Heart left ventricle (tissue), 16 donors: ENCODE data around the gene FCN1. TPM values are rescaled to one million over a fixed set of nuclear protein-coding genes. Genes with fewer than 3 reads are reported as not detected.

ENCODE experiments used
- ATAC-seq, 4 donors: fragments of 200-7000 bp; cut with Tn5 transposase; one replicate each; pipeline ENCODE4 v1.9.1; 2020 to 2022; ENCODE audit warnings: moderate library complexity in 4 of 4, mild to moderate bottlenecking in 3 of 4, moderate number of reproducible peaks in 1 of 4
- DNase-seq, 5 donors: peaks; one replicate each; pipeline ENCODE4 v3.0.0-alpha.2; 2020
- H3K27ac ChIP-seq, 12 donors: fragments of 200-600 bp; sonication (generic) in 4 of 12; one replicate each; pipeline versions ENCODE4 v1.5.0 to v1.8.0; 2016 to 2022; ENCODE audit warnings: mild to moderate bottlenecking in 2 of 12
- H3K27me3 ChIP-seq, 9 donors: fragments of 200-600 bp; sonication (generic) in 2 of 9; one replicate each; pipeline versions ENCODE4 v1.5.1 to v1.8.0; 2016 to 2022; ENCODE audit warnings: mild to moderate bottlenecking in 3 of 9
- H3K36me3 ChIP-seq, 9 donors: fragments of 200-600 bp; sonication (generic) in 2 of 9; one replicate each; pipeline versions ENCODE4 v1.5.0 to v1.8.0; 2018 to 2022; ENCODE audit warnings: mild to moderate bottlenecking in 2 of 9
- H3K4me1 ChIP-seq, 12 donors: fragments of 200-600 bp; sonication (generic) in 4 of 12; one replicate each; pipeline versions ENCODE4 v1.5.0 to v1.8.0; 2016 to 2022; ENCODE audit warnings: mild to moderate bottlenecking in 3 of 12
- H3K4me3 ChIP-seq, 12 donors: fragments of 200-600 bp; sonication (generic) in 4 of 12; one replicate each; pipeline versions ENCODE4 v1.5.0 to v1.8.0; 2017 to 2022; ENCODE audit warnings: mild to moderate bottlenecking in 9 of 12, moderate library complexity in 4 of 12
- H3K9me3 ChIP-seq, 12 donors: fragments of 200-600 bp; sonication (generic) in 4 of 12; one replicate each; pipeline versions ENCODE4 v1.5.0 to v1.8.0; 2016 to 2022; ENCODE audit warnings: mild to moderate bottlenecking in 1 of 12
- CTCF ChIP-seq, 12 donors: fragments of 200-600 bp; sonication (generic) in 4 of 12; IDR thresholded peaks; one replicate each; pipeline versions ENCODE4 v1.5.0 to v1.8.0; 2018 to 2022; ENCODE audit warnings: antibody characterized with exemption in 12 of 12, mild to moderate bottlenecking in 5 of 12
- POLR2A ChIP-seq, 2 donors: fragments of 450-650 bp; IDR thresholded peaks; one replicate each; pipeline ENCODE4 v1.6.1; 2017; ENCODE audit warnings: antibody characterized with exemption in 2 of 2, mild to moderate bottlenecking in 2 of 2, moderate library complexity in 2 of 2
- WGBS, 4 donors: extraction: QIAGEN DNeasy Blood & Tissue Kit in 2 of 4; methylation state at CpG; one replicate each; pipeline versions ENCODE4 v1.1.5 to v1.1.7; 2013 to 2018; 5-methylcytosine and 5-hydroxymethylcytosine counted together
- intact Hi-C, 10 donors: fragments of 100-400 bp; cut with DNase I; formaldehyde crosslinking; loops; one replicate each; pipeline versions ENCODE4 v1.11.1 to v1.14.2; 2022
- polyA plus RNA-seq, 2 donors: library from polyadenylated mRNA; stranded (reverse); fragments of 200-250 nt; gene quantifications; one replicate each; pipeline ENCODE4 v1.2.3, GENCODE V29; 2013
- total RNA-seq, 9 donors: library from RNA; depleted of rRNA in 2 of 9; stranded (reverse); fragments of >200 nt in 2 of 9; fragmentation: NEBNext Ultra II Directional in 3 of 9; extraction: Animal tissue kit (Norgen Biotek cat#: 25700) in 3 of 9; gene quantifications; one replicate each; pipeline versions ENCODE4 v1.1.0 to v1.2.4, GENCODE V29; 2016 to 2023
- donor health status: ischemic (EF 13 %, LVEDD 7.1; RV severe dilation, severe dysfunction).
- donor health status: healthy with polysubstance abuse.
- donor health status: DM: no; HTN: yes; CAD: no.
- donor health status: DM: no; HTN: no; CAD: no.
- donor health status: ischemic (EF 25% LVEDD 6.9; RV normal size, moderate dysfunction).
- donor health status: ischemic (EF 25% LVEDD 5.7; RV mildly dilated, moderate dysfunction).
- donor health status: healthy.
- donor health status: DM: yes; HTN: yes; CAD: no.
- donor health status: ischemic (EF 35%, LVEDD 5.7; RV mildly dilated, moderate dysfunction).
- donor health status: nonischemic (EF 11% LVEDD 7.7; RV severe dilation, severe dysfunction).
- donor health status: DM: yes; HTN: yes; CAD: no.
- donor health status: PGD.
- donor health status: ischemic (EF 29% LVEDD 5.4; RV normal size, mild dysfunction).
- donor health status: nonischemic (EF 23%, LVEDD 6.1; RV moderate dilation, normal function).

FCN1 gene
- total and polyA plus RNA-seq, 11 donors = 0.81 to 87.5 (median 1.6) TPM

GRCh38 chr9:134923466-134923865 lies 5.8 kb upstream of the FCN1 start:
- Histone ChIP-seq H3K27me3 (no peaks in the 10 kb centered on the region), H3K9me3 (peaks cover 0 to 19% (median 6%) of the 10 kb centered on the region in 12 donors), H3K36me3 (no peaks in the 10 kb centered on the region), H3K4me3 (no peak overlapping the region), H3K4me1 (peaks cover 0 to 49% (median 0%) of the 10 kb centered on the region in 12 donors), H3K27ac (peak overlapping the region in 1 of 12 donors; percentile 56)
- no peak for TF ChIP-seq CTCF (IDR thresholded peaks at IDR 0.05)
- TF ChIP-seq POLR2A (IDR thresholded peaks at IDR 0.05) = no peak
- no peak for ATAC-seq
- intact Hi-C loops = no loop called here
- peak in 1 of 5 donors; percentile 1 for DNase-seq
- 82 to 88% (median 87%) methylated on average over 4 to 7 of the region's 7 CpGs for WGBS, 4 donors

GRCh38 chr9:134922932-134923240 lies 5.2 kb upstream of the FCN1 start:
- DNase-seq = peak in 1 of 5 donors; percentile 17
- peak overlapping the region in 1 of 12 donors; percentile 56 for H3K27ac ChIP-seq
- TF ChIP-seq POLR2A (IDR thresholded peaks at IDR 0.05) (no peak), CTCF (IDR thresholded peaks at IDR 0.05) (no peak)
- WGBS, 4 donors = 73 to 88% (median 84%) methylated on average over 9 of the region's 9 CpGs
- H3K4me3 ChIP-seq = no peak overlapping the region
- no peaks in the 10 kb centered on the region for H3K36me3 ChIP-seq
- intact Hi-C loops = no loop called here
- peaks cover 0 to under 1% (median 0%) of the 10 kb centered on the region in 9 donors for H3K27me3 ChIP-seq
- H3K4me1 ChIP-seq = peaks cover 0 to 43% (median 0%) of the 10 kb centered on the region in 12 donors
- peak in 3 of 4 donors; percentile 22 to 45 (median 43) for ATAC-seq
- H3K9me3 ChIP-seq = peaks cover 0 to 19% (median 6%) of the 10 kb centered on the region in 12 donors

- TF ChIP-seq POLR2A (IDR thresholded peaks at IDR 0.05) = no peak
- TF ChIP-seq CTCF (IDR thresholded peaks at IDR 0.05) = no peak
- peaks cover 0 to 19% (median 6%) of the 10 kb centered on the region in 12 donors for H3K9me3 ChIP-seq
- intact Hi-C loops = no loop called here
- peak overlapping the region in 1 of 12 donors; percentile 56 for H3K27ac ChIP-seq
- DNase-seq (peak in 3 of 5 donors; percentile 42 to 64 (median 62)), ATAC-seq (peak in 3 of 4 donors; percentile 50 to 85 (median 62))
- H3K4me3 ChIP-seq = no peak overlapping the region
- H3K27me3 ChIP-seq = peaks cover 0 to 6% (median 0%) of the 10 kb centered on the region in 9 donors
- 83 to 86% (median 83%) methylated on average over 14 of the region's 14 CpGs for WGBS, 4 donors
- H3K4me1 ChIP-seq = peaks cover 0 to 41% (median 0%) of the 10 kb centered on the region in 12 donors
- no peaks in the 10 kb centered on the region for H3K36me3 ChIP-seq
Observed at GRCh38 chr9:134922066-134922931, 4.6 kb upstream of the FCN1 start.

GRCh38 chr9:134919303-134919702 lies 1.6 kb upstream of the FCN1 start:
- Histone ChIP-seq H3K9me3 (peaks cover 0 to 19% (median 6%) of the 10 kb centered on the region in 12 donors), H3K4me3 (no peak overlapping the region), H3K27ac (no peak overlapping the region), H3K27me3 (peaks cover 0 to 31% (median 0%) of the 10 kb centered on the region in 9 donors), H3K4me1 (peaks cover 0 to 40% (median 0%) of the 10 kb centered on the region in 12 donors), H3K36me3 (no peaks in the 10 kb centered on the region)
- no peak for TF ChIP-seq CTCF (IDR thresholded peaks at IDR 0.05)
- no peak for TF ChIP-seq POLR2A (IDR thresholded peaks at IDR 0.05)
- intact Hi-C loops = no loop called here
- 92 to 99% (median 96%) methylated on average over 3 of the region's 3 CpGs for WGBS, 4 donors
- DNase-seq (no peak), ATAC-seq (no peak)
